HEK293 (cell line): ENCODE measurements around the gene CCL24.

Experiments
- ATF2 ChIP-seq: fragments of 450-650 bp; formaldehyde crosslinking; IDR thresholded peaks from 2 replicates; pipeline ENCODE4 v1.5.1; 2016; ENCODE audit warnings: missing biosample characterization, missing genetic modification characterization, low read depth
- CTCF ChIP-seq: fragments of 450-650 bp; formaldehyde crosslinking; IDR thresholded peaks from 2 replicates; pipeline ENCODE4 v1.5.1; 2016; ENCODE audit warnings: missing biosample characterization, missing genetic modification characterization
- PBX3 ChIP-seq: sonication (generic); formaldehyde crosslinking; IDR thresholded peaks from 2 replicates; pipeline ENCODE4 v1.8.1; 2022; ENCODE audit warnings: mild to moderate bottlenecking, moderate library complexity, missing genetic modification reagents
- ZNF624 ChIP-seq: fragments of 450-650 bp; formaldehyde crosslinking; IDR thresholded peaks from 2 replicates; pipeline ENCODE4 v1.5.1; 2017; ENCODE audit warnings: missing biosample characterization, missing genetic modification characterization
- ZNF704 ChIP-seq: fragments of 450-650 bp; formaldehyde crosslinking; IDR thresholded peaks from 2 replicates; pipeline ENCODE4 v1.5.1; 2016; ENCODE audit warnings: missing biosample characterization, missing genetic modification characterization

- TF ChIP-seq PBX3: no peak
- no peak for TF ChIP-seq ATF2 (tag by site-specific recombination)
- TF ChIP-seq ZNF624 (tag by site-specific recombination): no peak
- no peak for TF ChIP-seq CTCF (tag by site-specific recombination)
- TF ChIP-seq ZNF704 (tag by site-specific recombination): no peak
Observed at GRCh38 chr7:75807452-75807851, 6.2 kb downstream of the CCL24 start.
